Heart left ventricle (tissue), 13 donors: ENCODE measurements around the gene SURF4.

Experiments
- CTCF ChIP-seq, 12 donors: fragments of 200-600 bp; sonication (generic) in 4 of 12; IDR thresholded peaks; one replicate each; pipeline versions ENCODE4 v1.5.0 to v1.8.0; 2018 to 2022; ENCODE audit warnings: antibody characterized with exemption in 12 of 12, mild to moderate bottlenecking in 5 of 12
- POLR2A ChIP-seq, 2 donors: fragments of 450-650 bp; IDR thresholded peaks; one replicate each; pipeline ENCODE4 v1.6.1; 2017; ENCODE audit warnings: antibody characterized with exemption in 2 of 2, mild to moderate bottlenecking in 2 of 2, moderate library complexity in 2 of 2
- donor health status: ischemic (EF 13 %, LVEDD 7.1; RV severe dilation, severe dysfunction).
- donor health status: DM: no; HTN: yes; CAD: no.
- donor health status: DM: no; HTN: no; CAD: no.
- donor health status: ischemic (EF 25% LVEDD 6.9; RV normal size, moderate dysfunction).
- donor health status: ischemic (EF 25% LVEDD 5.7; RV mildly dilated, moderate dysfunction).
- donor health status: ischemic (EF 35%, LVEDD 5.7; RV mildly dilated, moderate dysfunction).
- donor health status: nonischemic (EF 11% LVEDD 7.7; RV severe dilation, severe dysfunction).
- donor health status: DM: yes; HTN: yes; CAD: no.
- donor health status: PGD.
- donor health status: ischemic (EF 29% LVEDD 5.4; RV normal size, mild dysfunction).
- donor health status: nonischemic (EF 23%, LVEDD 6.1; RV moderate dilation, normal function).

GRCh38 chr9:133342069-133342406 lies 33.8 kb downstream of the SURF4 start:
- TF ChIP-seq POLR2A (IDR thresholded peaks at IDR 0.05) = no peak
- no peak for TF ChIP-seq CTCF (IDR thresholded peaks at IDR 0.05)
